ENCODE results near the gene YTHDC1. TPM values are rescaled to one million over a fixed set of nuclear protein-coding genes. Genes with fewer than 3 reads are reported as not detected.

The YTHDC1 gene
- total RNA-seq, 6 experiments from 2014 or later = 41.3 to 51.8 (median 50.1) TPM

GRCh38 chr4:68358988-68359387 lies 9.1 kb upstream of the YTHDC1 start:
- H3K9me3 Mint-ChIP-seq = peaks cover 4% of the 10 kb centered on the region
- no peak overlapping the region for H3K4me3 Mint-ChIP-seq
- H3K27ac Mint-ChIP-seq = 0 out of 2 replicates have a peak overlapping the region, but pooled peaks have one; percentile 8
- H3K4me1 Mint-ChIP-seq (ENCODE audit: low read depth) = peaks cover 28% of the 10 kb centered on the region
- peaks cover 5% of the 10 kb centered on the region for H3K27me3 Mint-ChIP-seq (ENCODE audit: insufficient read depth)
- peaks cover 3% of the 10 kb centered on the region for H3K36me3 Mint-ChIP-seq (ENCODE audit: low read depth)
- TF ChIP-seq CTCF (IDR thresholded peaks at IDR 0.05) = no peak
- no peak for DNase-seq

- H3K4me1 Mint-ChIP-seq (ENCODE audit: low read depth) = peaks cover 5% of the 10 kb centered on the region; the same call in 1 of the 2 replicates
- peaks cover 3% of the 10 kb centered on the region; the same call in 1 of the 2 replicates for H3K27me3 Mint-ChIP-seq (ENCODE audit: insufficient read depth)
- peaks cover 12% of the 10 kb centered on the region; the same call in 1 of the 2 replicates for H3K36me3 Mint-ChIP-seq (ENCODE audit: low read depth)
These were observed 2.9 kb upstream of the YTHDC1 start for GRCh38 chr4:68352791-68353190.

GRCh38 chr4:68349279-68349648 lies 626 bp downstream of the YTHDC1 start:
- H3K4me3 Mint-ChIP-seq = peak overlapping the region; percentile 94
- peak overlapping the region; percentile 98 for H3K27ac Mint-ChIP-seq
- DNase-seq = no peak
- H3K27me3 Mint-ChIP-seq (ENCODE audit: insufficient read depth) = no peaks in the 10 kb centered on the region; the same call in 1 of the 2 replicates
- peaks cover 18% of the 10 kb centered on the region for H3K36me3 Mint-ChIP-seq (ENCODE audit: low read depth)
- peaks cover 31% of the 10 kb centered on the region for H3K4me1 Mint-ChIP-seq (ENCODE audit: low read depth)
- TF ChIP-seq CTCF (IDR thresholded peaks at IDR 0.05) = no peak
- H3K9me3 Mint-ChIP-seq = no peaks in the 10 kb centered on the region

More at GRCh38 chr4:68352791-68353190, 2.9 kb upstream of the YTHDC1 start:
- Mint-ChIP-seq H3K27ac (no peak overlapping the region), H3K9me3 (no peaks in the 10 kb centered on the region), H3K4me3 (no peak overlapping the region)
- no peak for DNase-seq
- TF ChIP-seq CTCF (IDR thresholded peaks at IDR 0.05) = no peak

GRCh38 chr4:68348577-68348976 lies 1.3 kb downstream of the YTHDC1 start:
- DNase-seq = no peak
- no peak for TF ChIP-seq CTCF (IDR thresholded peaks at IDR 0.05)
- Mint-ChIP-seq H3K36me3 (ENCODE audit: low read depth) (peaks cover 18% of the 10 kb centered on the region), H3K27me3 (ENCODE audit: insufficient read depth) (no peaks in the 10 kb centered on the region; the same call in 1 of the 2 replicates), H3K4me1 (ENCODE audit: low read depth) (peaks cover 35% of the 10 kb centered on the region), H3K9me3 (no peaks in the 10 kb centered on the region), H3K4me3 (peak overlapping the region; percentile 94), H3K27ac (peak overlapping the region; percentile 98)

GRCh38 chr4:68347845-68348244 lies 2.0 kb downstream of the YTHDC1 start:
- peaks cover 35% of the 10 kb centered on the region for H3K4me1 Mint-ChIP-seq (ENCODE audit: low read depth)
- H3K27ac Mint-ChIP-seq = peak overlapping the region; percentile 98; the same call in 1 of the 2 replicates
- H3K36me3 Mint-ChIP-seq (ENCODE audit: low read depth) = peaks cover 18% of the 10 kb centered on the region
- TF ChIP-seq CTCF (IDR thresholded peaks at IDR 0.05) = no peak
- H3K9me3 Mint-ChIP-seq = no peaks in the 10 kb centered on the region
- no peak for DNase-seq
- H3K27me3 Mint-ChIP-seq (ENCODE audit: insufficient read depth) = no peaks in the 10 kb centered on the region; the same call in 1 of the 2 replicates
- H3K4me3 Mint-ChIP-seq = peak overlapping the region; percentile 94
